Cardiac septum (tissue), 1 donor: ENCODE results near the gene ADCY5. TPM values are rescaled to one million over a fixed set of nuclear protein-coding genes. Genes with fewer than 3 reads are reported as not detected.

Experiments used
- DNase-seq: peaks from one replicate; pipeline ENCODE4 v3.0.0-alpha.2; 2020; ENCODE audit warnings: low spot score
- intact Hi-C: fragments of 100-400 bp; cut with DNase I; formaldehyde crosslinking; loops from one replicate; pipeline ENCODE4 v1.14.0; 2022
- total RNA-seq: library from RNA; stranded (reverse); fragmentation: NEBNext Ultra II Directional; extraction: Animal tissue kit (Norgen Biotek cat#: 25700); gene quantifications from one replicate; pipeline ENCODE4 v1.2.1, GENCODE V29; 2021
- donor health status: DM: no; HTN: no; CAD: no.

ADCY5 gene
- total RNA-seq, 1 donor from 2014 or later, result 192 TPM

GRCh38 chr3:123379041-123379830 is 69.7 kb downstream of the ADCY5 start:
- intact Hi-C loops, result loop anchor here (5.0 kb wide), 1 partner anchor 68 kb away; the partner anchor contains the start of gene ADCY5
- no peak for DNase-seq

DNA sequence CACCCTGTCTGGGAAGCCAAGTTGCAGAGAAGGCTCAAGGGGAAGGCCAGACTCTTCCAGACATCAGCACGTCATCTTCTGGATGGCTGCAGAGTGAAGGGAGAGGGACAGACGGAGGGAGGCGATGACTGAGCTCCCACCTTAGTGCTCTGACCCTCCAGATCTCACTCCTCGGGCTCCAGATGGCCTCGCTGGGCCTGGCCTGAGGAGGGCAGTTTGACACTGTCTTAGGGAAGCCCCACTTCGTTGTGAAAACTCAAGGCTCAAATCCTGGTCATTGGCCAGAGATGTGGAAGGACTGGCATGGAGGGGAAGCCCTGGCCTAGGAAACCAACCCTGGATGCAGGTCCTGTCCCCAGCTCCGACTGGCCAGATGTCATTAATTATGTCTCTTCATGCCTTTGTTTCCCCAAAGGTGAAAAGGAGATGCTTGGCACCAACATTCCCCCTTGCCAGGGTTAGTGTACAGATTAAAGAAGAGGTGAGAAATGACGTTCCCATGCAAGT is 70.4 kb downstream of the ADCY5 start:
- DNase-seq, result peak; percentile 38
- intact Hi-C loops, result loop anchor here (5.0 kb wide), 1 partner anchor 69 kb away; the partner anchor contains the start of gene ADCY5

DNA sequence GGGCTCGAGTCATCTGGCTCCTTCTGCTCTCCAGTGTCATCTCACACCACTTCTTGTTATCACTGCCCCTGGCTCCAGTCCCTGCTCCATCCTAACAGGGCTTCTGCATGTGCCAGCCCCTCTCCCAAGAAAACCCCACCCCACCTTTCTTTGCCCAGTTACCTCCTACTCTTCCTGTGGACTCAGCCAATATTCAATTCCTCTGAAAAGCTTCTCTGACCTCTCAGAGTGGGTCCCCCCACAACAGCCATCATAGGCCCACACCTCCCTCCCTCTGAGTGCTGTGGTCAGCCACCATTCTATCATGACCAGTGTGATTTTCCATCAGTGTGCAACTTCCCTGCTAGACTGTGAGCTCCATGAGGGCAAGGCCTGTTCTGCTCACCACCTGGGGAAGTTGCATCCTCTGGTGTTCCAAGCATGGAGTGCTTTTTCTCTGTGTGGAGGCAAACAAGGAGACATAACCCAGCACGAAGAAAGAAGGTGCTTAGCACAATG is 71.6 kb downstream of the ADCY5 start:
- DNase-seq, result peak; percentile 71
- intact Hi-C loops, result loop anchor here (5.0 kb wide), 1 partner anchor 70 kb away; the partner anchor contains the start of gene ADCY5

GRCh38 chr3:123376451-123377242 is 72.2 kb downstream of the ADCY5 start:
- DNase-seq, result peak; percentile 46
- intact Hi-C loops, result loop anchor here (5.0 kb wide), 1 partner anchor 71 kb away; the partner anchor contains the start of gene ADCY5

DNA sequence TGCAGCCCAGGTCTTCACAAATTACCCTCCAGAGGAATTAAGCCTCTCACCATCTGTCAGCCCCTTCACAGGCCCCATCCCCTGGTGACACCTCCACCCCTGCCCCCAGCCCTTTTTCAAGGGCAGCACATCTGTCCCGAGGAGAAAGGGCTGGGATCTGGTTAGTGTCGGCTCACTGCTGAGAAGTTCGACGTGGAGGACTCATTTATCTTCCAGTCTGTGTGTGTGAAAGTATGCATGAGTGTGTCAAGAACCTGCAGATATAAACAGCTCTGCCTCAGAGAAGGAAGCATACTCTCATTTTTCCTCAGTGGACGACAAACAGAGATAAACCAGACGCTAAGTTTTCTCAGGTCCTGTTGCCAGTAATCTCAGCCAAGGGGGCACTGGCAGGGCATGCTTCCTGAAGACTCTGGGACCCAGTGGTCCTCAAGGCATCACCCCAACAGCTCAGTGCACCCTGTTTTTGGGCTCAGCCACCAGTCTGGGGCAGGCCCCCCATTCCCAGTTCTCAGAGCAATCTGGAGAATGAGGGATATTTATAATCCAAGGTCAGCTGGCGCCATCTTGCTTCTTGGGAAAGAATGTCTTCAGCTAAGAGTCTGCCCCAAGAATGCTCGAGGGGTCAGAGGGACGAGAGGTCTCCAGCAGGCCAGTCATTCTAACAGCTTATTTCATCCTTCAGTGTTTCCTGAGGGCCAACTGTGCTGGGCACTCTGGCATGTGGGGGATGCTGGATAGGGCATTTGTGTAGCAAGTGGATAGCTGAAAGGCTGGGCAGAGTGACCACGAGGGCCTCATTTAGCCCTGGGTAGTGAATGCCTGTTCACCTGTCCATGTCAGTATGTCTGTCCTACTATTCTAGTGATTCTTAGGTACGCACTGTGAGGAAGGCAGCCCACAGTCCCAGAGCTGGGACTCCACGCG is 73.6 kb downstream of the ADCY5 start:
- DNase-seq, result peak; percentile 66
- intact Hi-C loops, result loop anchor here (2.0 to 5.0 kb wide), 3 partner anchors 20 to 72 kb away; partner anchors contain the start of gene ADCY5

DNA sequence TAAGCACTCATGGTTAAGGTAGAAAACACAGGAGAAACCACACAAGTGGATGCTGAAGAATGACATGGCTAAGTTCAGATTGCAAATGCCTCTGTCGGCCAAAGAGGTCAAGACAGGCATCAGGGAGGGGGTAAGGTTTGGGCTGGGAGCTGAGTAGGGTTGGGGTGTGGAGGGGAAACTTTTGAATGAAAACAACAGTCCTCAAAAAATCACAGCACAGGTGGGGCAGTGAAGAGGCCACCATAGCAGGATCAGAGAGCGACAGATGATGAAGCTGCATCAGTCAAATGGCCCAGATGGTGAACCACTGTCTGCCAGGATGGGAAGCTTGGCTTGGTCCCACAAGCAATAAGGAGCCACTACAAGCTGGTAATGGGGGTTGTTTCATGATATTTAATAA is 74.9 kb downstream of the ADCY5 start:
- DNase-seq, result peak; percentile 66
- intact Hi-C loops, result loop anchor here (2.0 kb wide), 2 partner anchors 21 to 43 kb away; no protein-coding TSS in a partner anchor

DNA sequence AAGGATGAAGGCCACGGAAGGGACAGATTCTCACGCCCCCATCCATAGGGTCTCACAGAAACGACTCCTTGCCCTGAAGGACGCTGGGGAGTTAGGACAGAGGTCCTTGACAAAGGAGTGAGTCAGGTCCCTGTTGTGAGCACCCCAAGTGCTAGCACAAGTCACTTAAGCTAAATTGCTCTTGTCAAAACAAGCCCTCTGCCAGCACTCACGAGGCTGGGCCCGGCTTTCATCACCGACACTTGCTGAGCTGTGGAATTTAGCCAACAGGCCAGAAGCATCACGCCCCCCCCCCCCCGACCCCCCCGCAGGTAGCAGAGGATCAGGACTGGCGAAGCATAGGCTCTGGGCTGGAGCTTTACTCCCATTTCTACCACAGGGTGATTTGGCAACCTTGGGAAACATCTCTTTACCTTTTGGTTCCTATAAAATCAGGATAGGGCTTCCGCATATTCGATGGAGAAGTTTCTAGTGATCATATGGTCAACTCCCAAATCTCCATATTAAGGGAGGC is 75.4 kb downstream of the ADCY5 start:
- intact Hi-C loops, result loop anchor here (1.0 kb wide), 1 partner anchor 26 kb away; no protein-coding TSS in a partner anchor
- peak; percentile 85 for DNase-seq

DNA sequence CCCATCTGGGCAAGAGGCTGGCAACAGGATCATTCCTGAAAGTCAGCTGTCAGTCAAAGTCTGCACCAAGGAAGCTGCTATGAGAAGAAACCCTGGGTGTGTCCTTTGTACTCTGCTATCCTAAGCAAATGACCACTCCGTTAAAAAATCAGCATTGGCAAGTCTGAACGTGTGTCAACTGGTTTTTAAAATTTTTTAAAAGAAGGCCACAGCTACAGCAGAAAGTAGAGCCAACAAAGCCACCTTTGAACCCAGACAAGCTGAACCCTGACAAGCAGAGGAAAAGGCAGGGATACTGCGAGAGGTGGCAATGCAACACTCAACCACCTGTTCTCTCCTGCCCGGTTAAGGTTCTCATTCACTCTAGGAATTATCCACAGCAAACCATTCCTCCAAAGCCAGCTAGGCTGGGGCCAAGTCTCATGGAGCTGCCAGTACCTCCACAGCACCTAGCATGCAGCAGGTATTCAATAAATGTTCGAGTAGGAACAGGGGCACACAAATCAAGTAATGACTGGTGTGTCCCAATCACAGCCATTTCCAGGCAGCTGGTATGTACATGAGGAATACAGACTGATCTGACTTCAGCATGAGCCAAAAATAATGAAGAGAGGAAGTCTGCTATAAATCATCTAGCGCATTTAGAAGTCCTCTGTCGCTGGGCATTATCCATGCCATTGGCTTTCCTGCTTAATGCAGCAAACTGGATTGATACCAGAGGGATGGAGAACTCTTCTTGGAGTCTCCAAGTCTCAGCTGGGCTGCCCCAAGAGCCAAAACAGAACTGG is 76.0 kb downstream of the ADCY5 start:
- intact Hi-C loops, result loop anchor here (1.0 kb wide), 1 partner anchor 26 kb away; no protein-coding TSS in a partner anchor
- no peak for DNase-seq

DNA sequence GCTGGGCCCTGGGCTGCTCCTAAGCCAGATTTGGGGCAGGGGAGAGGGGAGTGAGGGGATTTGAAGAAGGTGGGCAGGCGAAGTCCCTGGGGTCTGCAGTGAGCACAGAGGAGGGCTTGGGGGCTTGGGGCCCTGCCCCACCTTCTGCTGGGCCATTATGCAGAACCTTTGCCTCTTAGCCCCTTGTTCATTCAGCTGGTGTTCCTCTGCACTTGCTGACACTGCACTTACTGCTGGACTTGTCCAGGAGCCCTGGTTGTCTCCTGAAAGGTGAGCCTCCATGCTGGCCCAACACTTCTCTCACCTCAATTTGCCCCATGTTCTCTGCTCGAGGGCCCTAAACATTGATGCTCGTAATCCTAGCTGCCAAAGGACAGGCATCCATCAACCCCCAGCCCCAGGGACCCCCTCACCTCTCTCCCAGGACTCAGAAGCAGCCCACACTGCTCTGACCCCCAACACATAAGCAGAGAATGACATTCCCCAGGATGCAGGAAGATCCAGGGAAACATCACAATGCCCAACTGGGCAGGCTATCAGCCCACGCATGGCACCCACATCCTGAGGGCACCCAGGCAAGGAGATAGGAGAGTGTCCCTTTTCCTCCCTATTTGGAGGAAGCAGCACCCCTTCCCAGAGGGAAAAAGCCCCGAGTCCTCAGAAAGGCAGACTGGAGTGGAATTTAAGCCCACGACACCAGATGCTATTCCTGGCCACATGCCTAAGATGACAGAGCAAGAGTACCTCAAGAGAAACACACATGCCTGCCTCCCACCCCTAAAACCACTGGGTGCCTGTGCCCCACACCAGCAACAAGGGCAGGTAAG is 76.8 kb downstream of the ADCY5 start:
- intact Hi-C loops, result loop anchor here (2.0 kb wide), 1 partner anchor 19 kb away; no protein-coding TSS in a partner anchor
- peak; percentile 61 for DNase-seq

DNA sequence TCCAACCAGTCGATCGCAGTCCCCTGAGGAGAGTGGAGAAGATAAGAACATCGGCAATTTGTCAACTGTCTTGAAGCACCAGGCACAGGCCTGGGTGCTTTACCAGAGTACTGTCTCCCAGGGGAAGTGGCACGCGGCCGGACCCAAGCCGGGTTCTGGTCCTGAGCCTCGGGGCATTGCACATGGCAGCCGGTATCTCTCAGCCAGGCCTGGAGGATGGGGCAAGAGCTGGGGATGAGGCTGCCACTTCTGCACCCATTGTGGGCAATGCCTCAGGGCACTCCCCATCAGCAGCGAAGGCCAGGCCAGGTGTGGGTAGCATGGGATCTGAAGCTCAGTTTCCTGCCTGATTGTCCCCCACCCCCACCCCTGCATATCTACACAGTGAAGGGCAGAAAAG is 77.5 kb downstream of the ADCY5 start:
- DNase-seq, result peak; percentile 63
- intact Hi-C loops, result loop anchor here (2.0 kb wide), 1 partner anchor 19 kb away; no protein-coding TSS in a partner anchor

- intact Hi-C loops, result loop anchor here (2.0 kb wide), 1 partner anchor 18 kb away; no protein-coding TSS in a partner anchor
- DNase-seq, result peak; percentile 44
Measured at GRCh38 chr3:123370819-123371218, 78.1 kb downstream of the ADCY5 start.

DNA sequence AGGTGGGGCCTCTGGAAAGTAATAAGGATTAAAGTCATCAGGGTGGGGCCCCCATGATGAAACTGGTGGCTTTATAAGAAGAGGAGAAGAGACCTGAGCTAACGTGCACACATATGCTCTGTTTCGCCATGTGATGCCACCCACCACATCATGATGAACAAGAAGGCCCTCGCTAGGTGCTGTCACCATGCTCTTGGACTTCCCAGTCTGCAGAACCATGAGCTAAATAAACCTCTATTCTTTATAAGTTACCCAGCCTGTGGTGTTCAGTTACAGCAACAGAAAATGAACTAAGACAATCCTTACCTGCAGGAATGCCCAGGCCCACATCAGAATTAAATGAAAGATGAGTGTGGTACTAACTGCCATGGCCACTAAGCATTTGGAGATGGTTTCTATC is 79.8 kb downstream of the ADCY5 start:
- DNase-seq, result peak; percentile 36
- intact Hi-C loops, result no loop called here

DNA sequence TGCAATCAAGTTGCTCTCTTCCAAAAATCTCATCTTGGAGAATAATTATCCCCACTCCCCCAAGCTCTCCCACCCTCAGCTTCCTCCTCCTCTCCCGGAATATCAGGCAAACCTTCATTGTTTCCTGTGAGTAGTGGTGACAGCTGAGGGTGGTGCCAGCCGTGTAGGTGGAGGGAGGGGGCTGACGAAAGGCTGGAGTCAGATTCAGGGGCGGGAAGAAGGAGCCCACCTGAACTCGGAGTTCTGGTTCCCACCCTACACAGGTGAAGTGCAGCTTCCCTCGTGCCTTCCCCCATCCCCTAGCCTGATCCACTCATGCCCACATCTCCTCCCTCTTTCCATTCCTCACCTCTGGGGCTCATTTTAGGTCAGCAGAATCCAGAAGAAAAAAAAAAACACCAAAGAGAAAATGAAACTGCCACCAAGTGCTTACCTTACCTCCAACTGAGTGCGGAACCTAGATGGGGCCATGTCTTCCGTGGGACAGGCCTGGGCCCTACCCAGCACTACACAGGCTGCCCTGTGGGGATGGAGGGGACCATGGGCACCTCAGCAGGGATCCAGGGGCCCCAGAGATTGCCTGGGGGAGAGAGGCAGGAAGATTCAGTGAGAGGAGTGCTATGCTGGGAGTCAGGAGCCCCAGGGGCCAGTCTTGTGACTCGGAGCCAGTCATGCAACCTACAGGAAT is 81.3 kb downstream of the ADCY5 start:
- DNase-seq, result peak; percentile 63
- intact Hi-C loops, result no loop called here

DNA sequence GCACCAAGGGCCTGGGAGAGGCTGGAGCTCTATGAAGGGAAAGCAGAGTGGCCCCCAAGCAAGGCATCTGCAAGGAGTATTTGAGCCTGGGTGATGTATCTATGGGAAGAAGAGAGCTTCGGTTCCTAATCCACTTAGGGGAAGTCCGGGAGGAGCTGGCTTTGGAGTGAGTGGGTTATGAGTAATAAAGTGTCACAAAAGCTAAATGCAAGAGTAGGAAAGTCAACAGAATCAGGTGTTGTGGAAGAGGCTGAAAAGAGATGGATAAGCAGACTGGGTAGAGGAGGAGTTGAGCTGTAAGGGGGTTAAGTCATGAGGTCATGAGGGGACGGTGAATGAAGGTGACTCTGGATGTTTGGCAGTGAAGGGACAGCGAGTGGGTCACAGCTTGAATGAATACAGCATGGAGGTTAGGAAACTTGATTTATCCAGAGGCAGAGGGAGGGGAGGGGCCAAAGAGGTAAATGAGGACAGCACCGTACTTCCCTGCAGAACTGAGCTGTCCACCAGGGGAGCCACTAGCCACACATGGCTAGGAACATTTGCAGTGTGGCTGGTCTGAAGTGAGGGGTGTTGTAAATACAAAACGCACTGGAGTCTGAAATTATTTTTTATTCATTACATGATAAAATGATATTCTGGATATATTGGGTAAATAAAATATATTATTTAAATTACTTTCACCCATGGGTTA is 83.3 kb downstream of the ADCY5 start:
- DNase-seq, result peak; percentile 63
- intact Hi-C loops, result no loop called here

DNA sequence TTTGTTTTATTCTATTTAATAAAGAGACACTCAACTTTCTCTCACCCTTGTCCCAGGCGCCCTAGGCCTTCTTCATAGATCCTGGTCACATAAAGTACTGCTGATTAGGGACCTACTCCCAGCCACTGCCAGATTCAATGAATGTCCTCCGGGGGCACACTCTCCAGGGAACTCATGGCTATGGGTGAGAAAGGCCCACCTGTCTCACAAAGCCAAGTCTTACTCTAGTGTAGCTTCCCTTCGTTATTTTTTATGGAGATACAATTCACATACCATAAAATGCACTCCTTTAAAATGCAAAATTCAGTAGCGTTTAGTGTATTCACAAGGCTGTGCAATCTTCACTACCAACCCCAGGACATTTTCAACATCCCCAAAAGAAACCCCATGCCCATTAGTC is 87.8 kb downstream of the ADCY5 start:
- DNase-seq, result peak; percentile 55
- intact Hi-C loops, result no loop called here

- DNase-seq, result no peak
- intact Hi-C loops, result no loop called here
Measured at GRCh38 chr3:123357275-123357674, 91.6 kb downstream of the ADCY5 start.
